Measurements from ENCODE around the gene FSD2.

GRCh38 chr15:82726816-82727215 is 79.1 kb downstream of the FSD2 start:
- no peak for TF ChIP-seq CTCF (IDR thresholded peaks at IDR 0.05)
- no peak for TF ChIP-seq EZH2 (IDR thresholded peaks at IDR 0.05; ENCODE audit: borderline replicate concordance, insufficient read depth, low read depth, low read length, poor library complexity, severe bottlenecking)

All from B cell (primary cell).